Measurements from ENCODE around the gene KCNQ1. TPM values are rescaled to one million over a fixed set of nuclear protein-coding genes. Genes with fewer than 3 reads are reported as not detected.

Gene KCNQ1
- total RNA-seq, 4 donors from 2014 or later: 5.6 to 46.8 (median 24.6) TPM

- intact Hi-C loops (cut with DNase I; ENCODE audit: low total_unique reads) (no loop called here), in situ Hi-C loops (cut with MboI; ENCODE audit: low pct_ligation_motif_present in 1 of 4, low pct_unique_long_range_greater_than_20kb in 1 of 4, low sequenced_read_pairs in 3 of 4) (no loop called here)
- no peaks in the 10 kb centered on the region for H3K36me3 ChIP-seq
- H3K4me3 ChIP-seq: no peak overlapping the region
- no peaks in the 10 kb centered on the region for H3K27me3 ChIP-seq
- H3K9me3 ChIP-seq: peaks cover 24 to 26% of the 10 kb centered on the region in 2 donors
- DNase-seq: no peak
- no peak for TF ChIP-seq EP300 (IDR thresholded peaks at IDR 0.05; ENCODE audit: low read depth)
- no peak for TF ChIP-seq CTCF (IDR thresholded peaks at IDR 0.05)
- H3K4me1 ChIP-seq: no peaks in the 10 kb centered on the region
- no peak overlapping the region for H3K27ac ChIP-seq
- WGBS, 2 donors (ENCODE audit: low coverage in 1 of 2): 80% methylated on average over 1 of the region's 1 CpG; no CpG with 5 or more reads in 1 of the 2 donors
Observed at GRCh38 chr11:2653198-2653551, 208.4 kb downstream of the KCNQ1 start.

- WGBS, 2 donors (ENCODE audit: low coverage in 1 of 2): 80 to 95% methylated on average over 1 to 16 of the region's 16 CpGs
- no peak overlapping the region for H3K4me3 ChIP-seq
- no peaks in the 10 kb centered on the region for H3K36me3 ChIP-seq
- in situ Hi-C loops (cut with MboI; ENCODE audit: low pct_ligation_motif_present in 1 of 4, low pct_unique_long_range_greater_than_20kb in 1 of 4, low sequenced_read_pairs in 3 of 4) (no loop called here), intact Hi-C loops (cut with DNase I; ENCODE audit: low total_unique reads) (no loop called here)
- H3K27ac ChIP-seq: no peak overlapping the region
- TF ChIP-seq CTCF (IDR thresholded peaks at IDR 0.05): no peak
- TF ChIP-seq EP300 (IDR thresholded peaks at IDR 0.05; ENCODE audit: low read depth): no peak
- TF ChIP-seq POLR2A (IDR thresholded peaks at IDR 0.05): no peak
- TF ChIP-seq POLR2AphosphoS5 (IDR thresholded peaks at IDR 0.05): no peak
- H3K27me3 ChIP-seq: no peaks in the 10 kb centered on the region
- H3K9me3 ChIP-seq: peaks cover 16 to 18% of the 10 kb centered on the region in 2 donors
- no peak for DNase-seq
- H3K4me1 ChIP-seq: no peaks in the 10 kb centered on the region
Observed at GRCh38 chr11:2653930-2654739, 209.3 kb downstream of the KCNQ1 start.

DNA sequence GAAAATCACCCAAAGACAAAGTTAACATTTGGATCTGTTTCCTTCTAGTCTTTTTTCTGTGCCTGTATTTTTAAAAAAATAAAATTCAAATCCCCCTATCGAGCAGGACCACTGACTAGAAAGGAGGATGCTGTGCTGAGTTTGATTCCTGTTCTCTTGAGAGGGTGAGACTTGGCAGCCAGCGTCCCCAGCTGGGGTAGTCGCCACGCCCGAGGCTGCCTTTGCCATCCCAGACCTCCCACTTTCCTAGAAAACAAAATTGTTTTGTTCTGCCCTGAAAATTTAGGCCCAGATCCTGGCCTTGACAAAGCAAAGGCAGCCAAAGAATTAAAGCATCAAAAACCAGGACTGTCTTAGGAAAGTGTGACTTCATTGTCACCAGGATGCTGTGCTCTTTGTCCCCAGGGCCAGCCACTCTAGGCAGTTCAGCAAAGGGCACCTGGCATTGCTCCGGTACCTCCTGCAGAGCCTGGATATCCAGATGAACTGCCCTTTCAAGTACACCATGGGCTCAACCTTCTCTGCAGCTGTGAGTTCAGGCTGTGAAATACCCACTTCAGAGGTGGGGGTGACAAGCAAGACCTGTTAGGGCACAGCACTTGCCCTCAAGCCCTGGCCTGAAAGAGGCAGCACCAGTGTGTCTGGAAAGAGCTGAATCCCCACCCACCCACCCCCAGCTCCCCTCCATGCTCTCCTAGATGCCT, 210.4 kb downstream of the KCNQ1 start:
- no peak overlapping the region for H3K4me3 ChIP-seq
- H3K36me3 ChIP-seq: no peaks in the 10 kb centered on the region
- intact Hi-C loops (cut with DNase I; ENCODE audit: low total_unique reads): no loop called here
- H3K9me3 ChIP-seq: peaks cover 8 to 13% of the 10 kb centered on the region in 2 donors
- 82 to 91% methylated on average over 5 to 6 of the region's 6 CpGs for WGBS, 2 donors (ENCODE audit: low coverage in 1 of 2)
- no peaks in the 10 kb centered on the region for H3K27me3 ChIP-seq
- TF ChIP-seq POLR2AphosphoS5 (IDR thresholded peaks at IDR 0.05) (no peak), CTCF (IDR thresholded peaks at IDR 0.05) (no peak), EP300 (IDR thresholded peaks at IDR 0.05; ENCODE audit: low read depth) (no peak), POLR2A (IDR thresholded peaks at IDR 0.05) (no peak)
- H3K27ac ChIP-seq: no peak overlapping the region
- no peak for DNase-seq
- H3K4me1 ChIP-seq: no peaks in the 10 kb centered on the region
- in situ Hi-C loops (cut with MboI; ENCODE audit: low pct_ligation_motif_present in 1 of 4, low pct_unique_long_range_greater_than_20kb in 1 of 4, low sequenced_read_pairs in 3 of 4): no loop called here

GRCh38 chr11:2655834-2656622, 211.2 kb downstream of the KCNQ1 start:
- no peaks in the 10 kb centered on the region for H3K27me3 ChIP-seq
- no peak for DNase-seq
- intact Hi-C loops (cut with DNase I; ENCODE audit: low total_unique reads): no loop called here

More at GRCh38 chr11:2655834-2656622, 211.2 kb downstream of the KCNQ1 start:
- Histone ChIP-seq H3K36me3 (peaks cover 0 to 3% (median 0%) of the 10 kb centered on the region in 4 donors), H3K27ac (no peak overlapping the region), H3K9me3 (peaks cover 7 to 13% of the 10 kb centered on the region in 2 donors), H3K4me3 (no peak overlapping the region), H3K4me1 (no peaks in the 10 kb centered on the region)
- in situ Hi-C loops (cut with MboI; ENCODE audit: low pct_ligation_motif_present in 1 of 4, low pct_unique_long_range_greater_than_20kb in 1 of 4, low sequenced_read_pairs in 3 of 4): no loop called here
- WGBS, 2 donors (ENCODE audit: low coverage in 1 of 2): 58 to 74% methylated on average over 4 to 6 of the region's 6 CpGs
- TF ChIP-seq EP300 (IDR thresholded peaks at IDR 0.05; ENCODE audit: low read depth): no peak
- TF ChIP-seq POLR2AphosphoS5 (IDR thresholded peaks at IDR 0.05): no peak
- TF ChIP-seq CTCF (IDR thresholded peaks at IDR 0.05): no peak
- no peak for TF ChIP-seq POLR2A (IDR thresholded peaks at IDR 0.05)
